ENCODE results near the gene STRIT1. TPM values are rescaled to one million over a fixed set of nuclear protein-coding genes. Genes with fewer than 3 reads are reported as not detected.

Gene STRIT1
- total and polyA plus RNA-seq, 10 of the 15 experiments (the other 5 are each of a cell fraction or from before 2014, with no cell fraction given): not detected

GRCh38 chr3:155285936-155286335 is 7.5 kb downstream of the STRIT1 start:
- H3K36me3 ChIP-seq (ENCODE audit: control insufficient read depth in 2 of 2, insufficient read depth in 2 of 2, low read length in 1 of 2): no peaks in the 10 kb centered on the region
- intact Hi-C loops (cut with micrococcal nuclease; ENCODE audit: unreplicated experiment) (no loop called here), in situ Hi-C loops (cut with MboI) (no loop called here)
- 12% methylated on average over 4 of the region's 4 CpGs for WGBS (ENCODE audit: insufficient coverage, insufficient replicate concordance, low lambda C conversion rate, missing lambda C conversion rate)
- no peaks in the 10 kb centered on the region for H3K79me2 ChIP-seq (ENCODE audit: control insufficient read depth, insufficient read depth, low read length)
- CTCF ChIA-PET: no interaction called here
- SMC1A ChIA-PET (ENCODE audit: uncharacterized antibody, unreplicated experiment): interaction anchor here (0.7 to 1.3 kb wide), 2 partner anchors 12 to 425 kb away, joined by 3 to 5 read pairs; no protein-coding TSS in a partner anchor
- H2AFZ ChIP-seq (ENCODE audit: control insufficient read depth, low read depth, low read length): no peak overlapping the region
- no peak overlapping the region for H3K4me2 ChIP-seq (ENCODE audit: control insufficient read depth, insufficient read depth)
- no peak overlapping the region for H3K9ac ChIP-seq (ENCODE audit: control insufficient read depth, insufficient read depth, low read length)
- no peaks in the 10 kb centered on the region for H3K27me3 ChIP-seq (replicated peaks in 1 of 2; ENCODE audit: control insufficient read depth in 2 of 2, insufficient read depth in 2 of 2, low read length in 1 of 2)
- no peak overlapping the region for H3K4me3 ChIP-seq
- no peak for FAIRE-seq
- TF ChIP-seq KLF5 (IDR thresholded peaks at IDR 0.05; ENCODE audit: partially characterized antibody) (no peak), ZNF217 (IDR thresholded peaks at IDR 0.05) (no peak), EGR1 (IDR thresholded peaks at IDR 0.05; ENCODE audit: borderline replicate concordance in 1 of 2, low read depth in 2 of 2, low read length in 2 of 2) (no peak), KDM1A (IDR thresholded peaks at IDR 0.05; ENCODE audit: borderline replicate concordance) (no peak), EP300 (IDR thresholded peaks at IDR 0.05; ENCODE audit: borderline replicate concordance in 1 of 2, control insufficient read depth in 1 of 2, low read depth in 2 of 2, low read length in 2 of 2) (no peak), RFX5 (IDR thresholded peaks at IDR 0.05; ENCODE audit: low read depth, low read length) (no peak), MYB (IDR thresholded peaks at IDR 0.05; ENCODE audit: borderline replicate concordance, low read depth, low read length) (no peak), BACH1 (IDR thresholded peaks at IDR 0.05; ENCODE audit: borderline replicate concordance) (no peak), ZSCAN29 (IDR thresholded peaks at IDR 0.05) (no peak), TARDBP (IDR thresholded peaks at IDR 0.05; ENCODE audit: borderline replicate concordance) (no peak), PKNOX1 (IDR thresholded peaks at IDR 0.05) (no peak)
- no peaks in the 10 kb centered on the region for H3K4me1 ChIP-seq (ENCODE audit: control insufficient read depth, insufficient read depth, low read length)
- no peak overlapping the region for H3K27ac ChIP-seq (ENCODE audit: control insufficient read depth, insufficient read depth)
- RAD21 ChIA-PET (ENCODE audit: unreplicated experiment): no interaction called here
- DNase-seq (ENCODE audit: low read depth, low spot score): no peak
- ATAC-seq: no peak
- POLR2A ChIA-PET: no interaction called here
- BruUV-seq (replicated peaks): no TSS peak
- H4K20me1 ChIP-seq (ENCODE audit: control insufficient read depth, insufficient read depth): no peaks in the 10 kb centered on the region
- no peaks in the 10 kb centered on the region for H3K9me3 ChIP-seq (replicated peaks; ENCODE audit: control insufficient read depth, insufficient read depth, low read length)
